Astrocyte of the cerebellum (primary cell): Measurements from ENCODE around the gene ANKS1B.
"Not testable (repeated sequence)": the region's sequence is repeated elsewhere in the genome, so short reads cannot be mapped to it uniquely, and the experiment has no call there.

Experiments used
- DNase-seq: peaks from one replicate; pipeline ENCODE4 v3.0.0-alpha.2; 2011; ENCODE audit warnings: low read depth
- H3K4me3 ChIP-seq: 2 replicates; pipeline ENCODE4 v1.5.1; 2011; ENCODE audit warnings: mild to moderate bottlenecking, low read depth, low read length, moderate library complexity
- in situ Hi-C: cut with HindIII; loops from 2 replicates; pipeline ENCODE4 v1.10.0; 2017; ENCODE audit warnings: low sequenced_read_pairs
- TF ChIP-seq, protein P1 (sequence below): IDR thresholded peaks from 2 replicates; pipeline ENCODE4 v1.5.1; 2012; ENCODE audit warnings: low read length, low read depth, moderate library complexity, mild to moderate bottlenecking; ENCODE audit errors: missing control alignments

Gene ANKS1B

GRCh38 chr12:99649551-99649950, 335.2 kb downstream of the ANKS1B start:
- no peak for DNase-seq
- in situ Hi-C loops = no loop called here
- TF ChIP-seq, protein P1, sequence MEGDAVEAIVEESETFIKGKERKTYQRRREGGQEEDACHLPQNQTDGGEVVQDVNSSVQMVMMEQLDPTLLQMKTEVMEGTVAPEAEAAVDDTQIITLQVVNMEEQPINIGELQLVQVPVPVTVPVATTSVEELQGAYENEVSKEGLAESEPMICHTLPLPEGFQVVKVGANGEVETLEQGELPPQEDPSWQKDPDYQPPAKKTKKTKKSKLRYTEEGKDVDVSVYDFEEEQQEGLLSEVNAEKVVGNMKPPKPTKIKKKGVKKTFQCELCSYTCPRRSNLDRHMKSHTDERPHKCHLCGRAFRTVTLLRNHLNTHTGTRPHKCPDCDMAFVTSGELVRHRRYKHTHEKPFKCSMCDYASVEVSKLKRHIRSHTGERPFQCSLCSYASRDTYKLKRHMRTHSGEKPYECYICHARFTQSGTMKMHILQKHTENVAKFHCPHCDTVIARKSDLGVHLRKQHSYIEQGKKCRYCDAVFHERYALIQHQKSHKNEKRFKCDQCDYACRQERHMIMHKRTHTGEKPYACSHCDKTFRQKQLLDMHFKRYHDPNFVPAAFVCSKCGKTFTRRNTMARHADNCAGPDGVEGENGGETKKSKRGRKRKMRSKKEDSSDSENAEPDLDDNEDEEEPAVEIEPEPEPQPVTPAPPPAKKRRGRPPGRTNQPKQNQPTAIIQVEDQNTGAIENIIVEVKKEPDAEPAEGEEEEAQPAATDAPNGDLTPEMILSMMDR = no peak

DNA sequence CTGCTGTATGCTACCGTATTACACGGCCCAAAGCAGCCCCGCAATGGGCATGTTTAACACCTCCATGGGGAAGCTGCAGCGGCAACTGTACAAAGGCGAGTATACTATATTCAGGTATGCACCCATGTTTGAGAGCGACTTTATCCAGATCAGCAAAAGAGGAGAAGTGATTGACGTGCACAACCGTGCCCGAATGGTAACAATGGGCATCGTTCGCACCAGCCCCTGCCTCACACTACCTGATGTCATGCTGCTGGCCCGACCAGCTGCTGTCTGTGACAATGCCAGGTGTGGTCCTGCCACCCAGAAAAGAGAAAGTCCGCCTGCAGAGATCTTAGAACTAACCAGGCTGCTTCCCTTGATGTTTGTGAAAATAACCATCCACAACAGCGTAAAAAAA, 336.6 kb downstream of the ANKS1B start:
- TF ChIP-seq, protein P1 = no peak
- in situ Hi-C loops = no loop called here
- DNase-seq = no peak
- H3K4me3 ChIP-seq = no peak overlapping the region

More at GRCh38 chr12:99649551-99649950, 335.2 kb downstream of the ANKS1B start:
- no peak overlapping the region for H3K4me3 ChIP-seq

DNA sequence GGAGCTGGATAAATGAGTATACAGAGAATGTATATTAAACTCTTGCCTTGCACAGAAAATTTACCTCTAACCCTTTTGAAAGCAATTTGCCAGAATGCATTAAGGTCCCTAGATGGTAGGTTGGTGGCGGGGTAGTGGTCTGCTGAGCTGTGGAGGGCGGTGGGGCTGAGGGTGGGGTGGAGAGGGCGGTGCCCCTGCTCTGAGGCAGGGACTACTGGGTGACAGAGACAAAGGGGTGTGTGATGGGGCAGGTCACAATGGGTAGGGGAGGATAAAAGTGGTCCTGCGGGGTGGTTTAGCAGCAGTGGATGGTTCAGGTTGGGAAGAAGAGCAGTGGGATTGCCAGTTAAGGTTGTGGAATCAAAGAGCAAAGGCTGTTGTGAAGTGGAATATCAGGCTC, 337.3 kb downstream of the ANKS1B start, which contains the start of gene GARIN6:
TSS of gene GARIN6 (plus strand) at position 301 of the 400 bp plus-strand sequence. CDS start 422 bp downstream, outside the sequence.
- TF ChIP-seq, protein P1 = no peak

GRCh38 chr12:99644629-99645028, 340.1 kb downstream of the ANKS1B start:
- in situ Hi-C loops = no loop called here
- no peak for DNase-seq
- H3K4me3 ChIP-seq = no peak overlapping the region
- TF ChIP-seq, protein P1 = no peak

More for the DNA sequence above, 337.3 kb downstream of the ANKS1B start, which contains the start of gene GARIN6:
- in situ Hi-C loops = no loop called here
- H3K4me3 ChIP-seq = no peak within 1 kb of the TSS
- DNase-seq = no peak

DNA sequence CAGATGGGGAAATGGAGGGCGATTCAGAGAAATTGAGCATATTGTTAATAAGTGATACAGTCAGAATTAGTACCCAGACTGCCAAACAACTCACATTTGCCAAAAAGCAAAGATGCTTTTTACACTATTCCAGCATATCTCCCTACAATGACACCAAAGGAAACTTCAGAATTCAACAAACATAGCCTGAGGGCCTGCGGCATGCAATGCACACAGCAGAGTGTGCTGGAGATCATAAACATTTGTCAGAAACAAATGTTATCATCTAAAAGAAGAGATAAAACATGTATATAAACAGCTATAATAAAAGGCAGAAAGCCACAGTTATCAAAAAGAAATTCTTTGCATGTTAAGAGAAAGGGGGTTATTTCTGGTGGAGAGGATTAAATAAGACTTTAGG, 357.3 kb downstream of the ANKS1B start:
- DNase-seq = no peak
- TF ChIP-seq, protein P1 = no peak
- no peak overlapping the region for H3K4me3 ChIP-seq
- in situ Hi-C loops = no loop called here

DNA sequence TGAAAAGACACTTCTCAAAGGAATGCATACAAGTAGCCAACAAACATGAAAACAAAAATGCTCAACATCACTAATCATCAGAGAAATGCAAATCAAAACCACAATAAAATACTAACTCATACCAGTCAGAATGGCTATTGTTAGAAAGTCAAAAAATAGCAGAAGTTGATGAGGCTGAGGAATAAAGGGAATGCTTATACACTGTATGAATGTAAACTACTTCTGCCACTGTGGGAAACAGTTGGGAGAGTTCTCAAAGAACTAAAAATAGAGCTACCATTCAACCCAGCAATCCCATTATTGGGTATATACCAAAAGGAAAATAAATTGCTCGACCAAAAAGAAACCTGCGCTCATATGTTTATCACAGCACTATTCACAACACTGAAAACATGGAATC, 360.1 kb downstream of the ANKS1B start:
- in situ Hi-C loops, DNase-seq: not testable (repeated sequence)

DNA sequence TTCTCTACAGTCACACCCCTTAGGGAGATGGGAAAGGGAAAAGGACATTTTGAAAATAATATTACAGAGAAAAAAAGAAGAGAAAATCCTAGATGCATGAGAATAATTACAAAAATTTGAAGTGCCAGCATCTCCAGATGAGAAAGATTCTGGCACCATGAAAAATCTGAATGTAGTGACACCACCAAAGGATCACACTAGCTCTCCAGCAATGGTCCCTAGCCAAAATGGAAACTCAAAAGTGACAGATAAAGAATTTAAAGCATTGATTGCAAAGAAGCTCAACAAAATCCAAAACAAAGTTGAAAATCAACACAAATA, 364.6 kb downstream of the ANKS1B start:
- TF ChIP-seq, protein P1 = no peak
- in situ Hi-C loops = no loop called here
- H3K4me3 ChIP-seq = no peak overlapping the region
- DNase-seq = no peak

More for the DNA sequence above, 360.1 kb downstream of the ANKS1B start:
- not testable (repeated sequence) for H3K4me3 ChIP-seq
